ENCODE results near the gene TRPM3. TPM values are rescaled to one million over a fixed set of nuclear protein-coding genes. Genes with fewer than 3 reads are reported as not detected.
A peak's percentile ranks its signal among the peaks of the same experiment; 100 is the strongest.

The TRPM3 gene
- total RNA-seq, 2 donors from 2014 or later = 0.02 TPM; not detected in 1

DNA sequence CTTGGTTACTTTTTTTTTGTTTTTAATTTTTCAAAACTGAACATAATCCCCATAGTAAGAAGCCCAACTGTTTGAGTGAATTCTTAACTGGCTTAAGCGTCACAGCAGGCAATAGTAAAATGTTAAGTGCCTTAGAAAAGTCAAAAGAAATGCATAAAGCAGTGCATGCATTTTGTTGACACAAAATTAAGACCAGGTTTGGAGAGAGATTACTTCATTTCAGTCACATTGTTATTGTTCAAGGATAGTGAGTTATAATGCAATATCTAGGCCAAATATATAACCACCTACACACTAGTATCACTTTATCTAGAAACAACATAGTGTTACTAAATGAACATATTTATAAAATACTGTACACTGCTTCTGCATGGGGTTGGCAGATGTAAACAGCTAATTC, 590.1 kb downstream of the TRPM3 start:
- H3K36me3 Mint-ChIP-seq = peaks cover 0 to 11% of the 10 kb centered on the region in 2 donors
- peaks cover 0 to 3% of the 10 kb centered on the region in 2 donors for H3K9me3 Mint-ChIP-seq
- DNase-seq (ENCODE audit: low spot score in 2 of 2) (no peak), ATAC-seq (no peak)
- peak overlapping the region in 1 of 2 donors; percentile 31 for H3K27ac Mint-ChIP-seq

DNA sequence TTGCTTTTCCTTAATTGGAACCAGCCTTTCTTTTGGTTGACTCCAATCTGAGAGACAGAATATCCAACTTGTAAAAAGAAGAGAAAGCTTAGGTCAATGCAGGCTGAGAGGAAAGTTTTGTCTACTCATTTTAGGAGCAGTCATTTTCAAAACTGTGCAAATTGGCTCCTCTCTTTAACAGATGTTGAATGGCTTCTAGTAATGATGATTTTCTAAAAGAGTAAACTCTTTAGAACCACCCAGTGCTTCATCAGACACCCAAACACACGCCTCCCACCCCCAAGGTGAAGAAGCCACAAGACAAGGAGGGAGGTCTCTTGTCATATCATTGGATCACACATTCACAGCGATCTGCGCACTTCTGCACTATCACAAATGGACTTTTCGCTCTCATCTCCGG, 590.7 kb downstream of the TRPM3 start:
- H3K27ac Mint-ChIP-seq = peak overlapping the region in 1 of 2 donors; percentile 31
- peaks cover 0 to 12% of the 10 kb centered on the region in 2 donors for H3K36me3 Mint-ChIP-seq
- no peak for DNase-seq (ENCODE audit: low spot score in 2 of 2)
- ATAC-seq = peak in 1 of 2 donors; percentile 65
- peaks cover 0 to 5% of the 10 kb centered on the region in 2 donors for H3K9me3 Mint-ChIP-seq

DNA sequence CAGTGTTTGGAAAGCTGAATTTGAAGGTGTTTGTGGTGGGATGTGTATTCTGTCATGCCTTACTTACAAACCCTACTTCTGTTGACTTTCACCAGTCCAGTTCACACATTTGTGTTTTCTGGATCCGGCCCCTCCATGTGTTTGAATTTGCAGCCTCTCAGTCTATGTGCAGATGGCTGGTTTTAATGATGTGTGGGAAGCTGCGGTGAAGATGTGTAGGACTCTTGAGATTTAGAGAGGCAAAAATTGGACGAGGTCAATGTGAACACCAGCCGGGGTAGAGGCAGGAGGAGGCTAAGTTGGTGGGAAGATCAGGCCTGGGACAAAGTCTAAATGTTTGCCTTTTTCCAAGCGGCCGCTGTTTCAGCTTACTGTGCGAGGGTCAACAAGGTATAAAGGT, 591.6 kb downstream of the TRPM3 start:
- H3K36me3 Mint-ChIP-seq = peaks cover 8 to 21% of the 10 kb centered on the region in 2 donors
- no peak for ATAC-seq
- peaks cover 8 to 14% of the 10 kb centered on the region in 2 donors for H3K9me3 Mint-ChIP-seq
- no peak overlapping the region for H3K27ac Mint-ChIP-seq
- DNase-seq (ENCODE audit: low spot score in 2 of 2) = no peak

DNA sequence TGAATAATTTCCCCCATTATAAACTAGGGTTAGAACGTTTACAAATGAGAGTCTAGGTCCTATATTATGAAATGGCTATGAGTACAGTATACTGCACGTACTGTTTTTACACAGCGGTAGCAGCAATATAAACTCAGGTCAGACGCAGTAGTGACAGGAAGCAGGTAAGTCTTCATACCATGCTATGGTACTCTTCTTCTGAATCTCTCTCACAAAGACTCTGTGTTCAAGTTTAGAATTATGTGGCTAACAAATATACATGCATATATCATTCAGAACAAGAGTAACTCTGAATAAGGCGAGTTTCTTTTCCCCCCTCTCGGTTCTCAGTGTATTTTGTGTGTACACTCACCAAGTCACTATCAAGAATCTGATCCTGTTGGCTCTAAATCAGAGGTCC, 592.0 kb downstream of the TRPM3 start:
- H3K27ac Mint-ChIP-seq = no peak overlapping the region
- peaks cover 10 to 17% of the 10 kb centered on the region in 2 donors for H3K9me3 Mint-ChIP-seq
- DNase-seq (ENCODE audit: low spot score in 2 of 2) = no peak
- peaks cover 9 to 26% of the 10 kb centered on the region in 2 donors for H3K36me3 Mint-ChIP-seq
- ATAC-seq = peak; percentile 17 to 83

DNA sequence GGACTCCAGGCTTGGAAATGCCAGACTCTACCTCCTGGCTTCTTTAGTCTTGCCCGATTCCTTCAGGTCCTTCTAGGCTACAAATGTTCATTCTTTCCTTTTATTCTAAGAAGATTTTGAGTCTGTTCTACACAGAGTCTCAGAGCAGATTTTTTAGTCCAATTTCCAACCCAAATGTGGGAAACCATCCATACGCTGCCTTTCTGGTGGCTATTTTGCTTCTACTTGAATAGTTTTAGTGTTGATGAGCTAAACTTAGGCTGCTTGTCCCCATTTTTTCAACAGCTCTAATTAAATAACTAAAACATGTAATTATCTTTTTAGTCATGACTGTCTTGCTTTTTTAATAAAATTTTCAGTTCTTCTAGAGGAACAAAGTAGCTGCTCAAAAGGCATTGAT, 594.5 kb downstream of the TRPM3 start:
- Mint-ChIP-seq H3K9me3 (peaks cover 18 to 31% of the 10 kb centered on the region in 2 donors), H3K36me3 (peaks cover 21 to 38% of the 10 kb centered on the region in 2 donors), H3K27ac (no peak overlapping the region)
- ATAC-seq (no peak), DNase-seq (ENCODE audit: low spot score in 2 of 2) (no peak)

DNA sequence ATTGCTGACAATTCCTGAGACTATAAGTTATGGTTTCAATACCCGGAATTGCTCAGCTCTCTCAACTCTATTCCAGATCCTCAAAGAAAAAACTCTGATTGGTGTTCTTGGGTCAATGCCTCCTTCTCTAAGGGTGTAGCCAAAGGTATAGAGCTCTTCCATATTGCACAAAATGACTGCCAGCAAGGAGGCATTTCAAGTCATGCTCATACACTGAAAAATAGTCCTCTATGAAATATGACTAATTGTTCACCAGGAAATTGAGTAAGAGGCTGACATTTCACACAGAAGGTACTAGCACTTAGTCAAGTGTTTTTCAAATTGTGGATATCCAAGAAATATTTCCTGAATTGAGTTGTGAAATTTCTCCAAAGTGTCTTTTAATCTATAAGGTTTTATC, 595.9 kb downstream of the TRPM3 start:
- no peak for DNase-seq (ENCODE audit: low spot score in 2 of 2)
- peak; percentile 74 to 92 for ATAC-seq

DNA sequence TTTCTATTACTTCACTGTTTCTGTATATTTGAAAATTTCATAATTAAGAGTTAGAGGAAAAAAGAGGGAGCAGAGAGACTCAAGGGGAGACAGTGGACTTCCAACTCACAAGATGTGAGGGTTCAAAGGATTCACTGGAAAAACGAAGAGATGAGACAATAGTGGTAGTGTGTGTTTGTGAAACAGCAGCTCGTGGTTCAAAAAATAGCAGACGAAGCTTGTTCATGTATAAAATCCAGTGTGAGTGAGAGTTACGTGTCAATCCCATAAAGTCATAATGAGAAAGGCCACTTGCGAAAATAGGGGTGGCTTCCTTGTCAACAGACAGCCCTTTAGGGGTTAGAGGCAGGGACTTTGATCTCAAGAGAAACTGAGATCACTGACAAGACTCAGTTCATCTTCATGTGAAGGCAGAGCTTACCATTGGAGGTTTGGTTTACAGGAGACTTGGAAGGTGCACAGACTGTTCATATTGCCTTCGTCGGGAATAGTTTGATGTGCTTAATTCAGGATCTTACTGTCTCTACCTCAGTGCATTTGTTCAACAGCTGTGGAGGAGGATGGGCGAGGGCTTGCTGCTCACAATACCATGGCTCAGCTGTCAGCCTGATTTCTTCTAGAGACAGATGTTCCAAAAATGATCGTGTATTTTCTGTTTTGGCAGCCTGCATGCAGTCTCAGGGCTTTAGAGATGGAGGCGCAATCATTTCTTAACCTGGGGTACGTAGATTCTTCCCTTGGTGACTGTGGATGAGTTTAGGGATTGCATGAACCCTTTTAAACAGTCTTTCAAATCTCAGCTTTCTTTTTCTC, 601.3 kb downstream of the TRPM3 start:
- DNase-seq (ENCODE audit: low spot score in 2 of 2) (peak in 1 of 2 donors; percentile 31), ATAC-seq (peak; percentile 92 to 95)
- peaks cover 13 to 23% of the 10 kb centered on the region in 2 donors for H3K9me3 Mint-ChIP-seq
- peaks cover 17 to 20% of the 10 kb centered on the region in 2 donors for H3K36me3 Mint-ChIP-seq
- H3K27ac Mint-ChIP-seq = peak overlapping the region; percentile 82 to 90

More for the DNA sequence above, 595.9 kb downstream of the TRPM3 start:
- peak overlapping the region; percentile 59 to 66 for H3K27ac Mint-ChIP-seq
- peaks cover 18 to 31% of the 10 kb centered on the region in 2 donors for H3K9me3 Mint-ChIP-seq
- H3K36me3 Mint-ChIP-seq = peaks cover 21 to 38% of the 10 kb centered on the region in 2 donors

DNA sequence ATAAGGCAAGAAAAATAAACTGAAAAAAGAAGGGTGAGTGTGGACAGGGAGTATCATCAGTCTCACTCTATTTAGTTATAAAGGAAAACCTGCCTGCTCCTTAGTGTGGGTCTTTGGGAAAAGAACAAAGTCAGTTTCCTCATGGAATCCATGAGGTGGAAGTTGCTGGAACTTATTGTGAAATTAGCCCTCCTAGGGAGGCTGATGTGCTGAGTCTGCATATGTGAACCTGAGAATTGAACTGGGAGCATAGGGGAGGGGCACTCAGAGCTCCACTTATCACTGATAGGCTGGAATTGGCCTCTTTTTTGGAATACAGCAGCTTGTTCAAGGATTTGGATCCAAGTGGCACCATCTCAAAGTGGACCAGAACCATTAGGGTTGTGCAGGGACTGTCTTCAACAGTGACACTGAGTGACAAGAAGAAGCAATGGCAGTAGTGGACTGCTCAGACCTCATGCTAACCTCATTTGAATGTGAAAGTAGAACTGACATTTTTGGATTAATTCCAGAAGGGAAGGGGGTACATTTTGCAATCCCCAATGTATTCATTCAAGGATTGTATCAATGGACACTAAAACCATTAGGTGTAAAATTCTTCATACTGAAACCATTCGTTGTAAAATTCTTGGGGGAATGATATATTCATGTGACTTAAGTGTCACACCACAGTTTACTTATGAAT, 603.4 kb downstream of the TRPM3 start:
- H3K9me3 Mint-ChIP-seq = peaks cover 0 to 4% of the 10 kb centered on the region in 2 donors
- no peak for DNase-seq (ENCODE audit: low spot score in 2 of 2)
- no peak overlapping the region for H3K27ac Mint-ChIP-seq
- no peaks in the 10 kb centered on the region for H3K36me3 Mint-ChIP-seq
- ATAC-seq = no peak

DNA sequence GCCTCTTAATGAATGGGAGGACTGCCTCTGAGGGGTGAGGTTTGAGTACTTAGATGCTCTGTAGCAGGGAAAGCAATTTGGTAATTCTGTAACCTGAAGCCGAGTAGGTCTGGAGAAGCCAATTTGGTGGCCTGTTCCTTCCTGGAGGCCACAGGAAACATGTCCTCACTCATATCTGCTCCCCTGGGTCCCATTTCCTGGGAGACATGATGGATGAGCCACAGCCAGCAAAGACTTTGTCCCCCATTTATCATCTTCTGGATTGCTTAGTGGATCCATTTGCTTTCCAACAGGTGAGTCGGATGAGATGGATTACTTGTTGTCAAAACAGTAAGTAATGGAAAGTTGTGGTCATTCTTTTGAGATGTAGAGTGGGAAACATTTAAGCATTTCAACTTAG, 607.1 kb downstream of the TRPM3 start:
- ATAC-seq (no peak), DNase-seq (ENCODE audit: low spot score in 2 of 2) (no peak)
- Mint-ChIP-seq H3K36me3 (peaks cover 0 to 5% of the 10 kb centered on the region in 2 donors), H3K27ac (no peak overlapping the region), H3K9me3 (peaks cover 0 to 3% of the 10 kb centered on the region in 2 donors)

DNA sequence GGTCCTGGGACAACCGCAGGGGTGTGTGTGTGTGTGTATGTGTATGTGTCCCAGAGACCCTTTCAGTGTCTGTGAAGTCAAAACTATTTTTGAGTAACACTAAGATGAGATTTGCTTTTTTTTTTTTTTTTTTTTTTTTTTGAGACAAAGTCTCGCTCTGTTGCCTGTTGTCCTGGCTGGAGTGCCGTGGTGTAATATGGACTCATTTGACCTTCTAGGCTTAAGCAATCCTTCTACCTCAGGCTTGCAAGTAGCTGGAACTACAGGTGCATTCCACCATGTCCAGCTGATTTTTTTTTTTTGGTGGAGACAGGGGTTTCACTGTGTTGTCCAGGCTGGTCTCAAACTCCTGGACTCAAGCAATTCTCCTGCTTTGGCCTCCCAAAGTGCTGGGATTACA, 609.6 kb downstream of the TRPM3 start:
- peaks cover 0 to 3% of the 10 kb centered on the region in 2 donors for H3K9me3 Mint-ChIP-seq
- ATAC-seq (no peak), DNase-seq (ENCODE audit: low spot score in 2 of 2) (no peak)
- peaks cover 0 to 5% of the 10 kb centered on the region in 2 donors for H3K36me3 Mint-ChIP-seq
- no peak overlapping the region for H3K27ac Mint-ChIP-seq

DNA sequence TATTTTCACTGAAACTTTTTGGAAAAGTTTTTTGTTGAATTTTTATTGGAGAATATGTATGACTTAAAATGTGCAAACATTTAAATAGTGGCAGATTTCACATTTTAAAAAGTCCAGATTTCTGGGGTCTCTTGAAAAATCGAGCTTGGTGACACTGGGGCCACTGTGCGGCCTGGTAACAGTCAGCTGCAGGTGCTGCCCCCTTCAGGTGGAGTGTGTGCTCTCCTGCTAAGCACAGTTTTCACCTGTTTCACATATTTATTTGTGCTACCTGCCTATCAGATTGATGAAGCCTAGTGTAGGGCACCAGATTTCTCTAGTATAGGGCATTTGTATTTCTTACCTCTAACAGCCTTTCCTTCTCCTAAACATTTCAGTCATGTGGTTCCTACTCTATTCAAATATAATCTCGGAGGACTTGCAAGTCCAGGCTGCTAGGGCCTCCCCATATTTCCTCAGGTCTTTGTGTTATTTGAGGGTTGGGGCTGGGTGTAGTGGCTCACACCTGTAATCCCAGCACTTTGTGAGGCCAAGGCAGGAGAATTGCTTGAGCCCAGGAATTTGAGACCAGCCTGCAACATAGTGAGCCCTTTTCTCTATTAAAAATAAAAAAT, 611.2 kb downstream of the TRPM3 start:
- peak in 1 of 2 donors; percentile 58 for ATAC-seq
- peaks cover 0 to 5% of the 10 kb centered on the region in 2 donors for H3K36me3 Mint-ChIP-seq
- peaks cover 0 to 5% of the 10 kb centered on the region in 2 donors for H3K9me3 Mint-ChIP-seq
- no peak overlapping the region for H3K27ac Mint-ChIP-seq
- peak in 1 of 2 donors; percentile 62 for DNase-seq (ENCODE audit: low spot score in 2 of 2)

DNA sequence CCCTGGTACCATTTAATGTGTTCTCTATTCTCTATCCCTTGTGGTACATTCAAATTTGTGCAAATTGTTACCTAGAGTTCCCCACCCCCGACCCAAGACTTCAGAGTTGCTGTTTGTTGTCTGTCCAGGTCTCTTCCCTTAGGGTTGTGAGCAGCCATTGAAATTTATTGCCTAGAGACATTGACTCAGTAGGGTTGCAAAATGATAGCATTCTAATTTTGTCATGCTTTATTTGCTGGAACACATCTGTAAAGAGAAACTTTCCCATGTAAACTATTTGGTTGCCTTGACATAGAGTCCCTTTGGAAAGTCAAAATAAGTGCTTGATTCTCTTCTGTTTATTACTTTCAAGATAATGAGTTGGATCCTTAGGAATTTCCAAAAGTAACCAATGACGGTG, 615.3 kb downstream of the TRPM3 start:
- DNase-seq (ENCODE audit: low spot score in 2 of 2) (no peak), ATAC-seq (no peak)
- Mint-ChIP-seq H3K36me3 (peaks cover 0 to 5% of the 10 kb centered on the region in 2 donors), H3K27ac (no peak overlapping the region), H3K9me3 (peaks cover 0 to 5% of the 10 kb centered on the region in 2 donors)

DNA sequence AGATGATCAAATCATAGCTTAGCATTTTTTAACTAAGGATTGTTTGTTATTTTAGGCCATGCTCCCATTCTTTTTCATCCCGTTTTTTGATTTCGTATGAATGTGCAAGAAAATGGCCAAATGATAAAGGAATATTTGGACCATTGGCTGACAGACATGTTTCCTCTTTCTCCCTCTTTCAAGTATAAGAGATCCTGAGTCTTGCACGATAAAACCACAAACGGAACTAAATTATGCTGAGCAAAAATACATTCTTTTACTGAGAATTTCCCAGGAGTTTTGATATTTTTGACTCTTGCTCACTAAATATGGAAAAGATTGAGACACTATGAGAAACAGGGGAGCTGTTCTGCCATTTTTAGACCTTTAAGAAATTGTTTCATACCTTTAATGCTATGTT, 616.6 kb downstream of the TRPM3 start:
- H3K9me3 Mint-ChIP-seq = peaks cover 0 to 5% of the 10 kb centered on the region in 2 donors
- DNase-seq (ENCODE audit: low spot score in 2 of 2) = no peak
- ATAC-seq = no peak
- no peak overlapping the region for H3K27ac Mint-ChIP-seq
- H3K36me3 Mint-ChIP-seq = peaks cover 0 to 1% of the 10 kb centered on the region in 2 donors

DNA sequence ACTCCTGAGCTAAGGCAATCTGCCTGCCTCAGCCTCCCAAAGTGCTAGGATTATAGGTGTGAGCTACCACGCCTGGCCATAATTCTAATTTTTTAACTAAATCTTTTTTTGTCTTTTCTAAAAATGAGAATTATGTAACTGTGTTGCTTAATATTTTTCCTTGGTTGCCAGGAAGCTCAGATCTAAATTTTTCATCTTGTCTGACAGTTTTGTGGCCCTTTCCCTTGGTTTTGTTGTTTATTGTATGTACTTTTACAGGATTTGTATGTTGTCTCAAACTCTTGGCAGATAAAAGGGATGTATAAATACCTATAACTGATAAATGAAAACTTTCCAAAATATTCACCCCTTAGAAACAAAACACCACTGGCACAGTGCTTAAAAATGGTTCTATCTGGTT, 618.7 kb downstream of the TRPM3 start:
- DNase-seq (ENCODE audit: low spot score in 2 of 2) (no peak), ATAC-seq (no peak)
- Mint-ChIP-seq H3K9me3 (peaks cover 0 to 5% of the 10 kb centered on the region in 2 donors), H3K27ac (peak overlapping the region in 1 of 2 donors; percentile 8), H3K36me3 (no peaks in the 10 kb centered on the region)

DNA sequence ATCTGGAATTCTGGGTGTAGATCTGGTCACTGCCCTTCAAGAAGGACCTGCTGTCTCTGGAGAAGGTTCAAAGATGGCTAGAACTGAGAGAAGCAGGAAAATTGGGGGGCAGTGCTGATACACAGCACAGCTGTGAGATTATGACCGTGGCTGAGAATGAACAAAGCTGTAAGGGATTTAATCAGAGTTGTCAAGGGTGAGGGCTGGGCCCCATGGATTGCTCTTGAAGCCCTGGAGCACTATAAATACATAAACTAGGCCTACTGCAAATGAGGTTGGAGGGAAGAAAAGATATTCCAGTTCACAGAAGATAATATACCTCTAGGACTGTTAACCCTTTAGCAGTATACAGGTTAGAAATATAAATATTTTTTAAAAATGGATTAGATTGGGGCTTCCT, 620.6 kb downstream of the TRPM3 start:
- Mint-ChIP-seq H3K27ac (no peak overlapping the region), H3K9me3 (peaks cover 0 to 9% of the 10 kb centered on the region in 2 donors), H3K36me3 (no peaks in the 10 kb centered on the region)
- ATAC-seq = no peak
- DNase-seq (ENCODE audit: low spot score in 2 of 2) = no peak

DNA sequence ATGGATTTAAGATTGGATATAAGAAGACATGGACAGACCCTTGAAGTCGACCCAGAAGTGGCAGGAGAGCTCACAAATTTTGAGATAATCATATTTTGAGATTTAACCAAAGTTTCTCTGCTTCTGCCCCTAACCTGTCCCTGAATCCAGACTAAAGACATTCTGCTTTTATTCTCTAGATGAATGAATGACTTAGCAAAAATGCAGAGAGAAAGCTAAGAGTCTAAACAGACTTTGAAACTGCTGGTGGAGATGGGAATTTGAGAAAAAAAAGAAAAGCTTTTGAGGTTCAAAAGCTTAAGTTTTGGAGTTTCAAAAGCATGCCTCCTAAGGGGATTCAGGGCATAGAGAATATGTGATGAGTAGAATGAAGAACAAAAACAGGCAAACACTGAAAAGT, 621.8 kb downstream of the TRPM3 start:
- no peak for DNase-seq (ENCODE audit: low spot score in 2 of 2)
- H3K36me3 Mint-ChIP-seq = peaks cover 1 to 10% of the 10 kb centered on the region in 2 donors
- no peak for ATAC-seq
- no peak overlapping the region for H3K27ac Mint-ChIP-seq
- H3K9me3 Mint-ChIP-seq = peaks cover under 1 to 14% of the 10 kb centered on the region in 2 donors

DNA sequence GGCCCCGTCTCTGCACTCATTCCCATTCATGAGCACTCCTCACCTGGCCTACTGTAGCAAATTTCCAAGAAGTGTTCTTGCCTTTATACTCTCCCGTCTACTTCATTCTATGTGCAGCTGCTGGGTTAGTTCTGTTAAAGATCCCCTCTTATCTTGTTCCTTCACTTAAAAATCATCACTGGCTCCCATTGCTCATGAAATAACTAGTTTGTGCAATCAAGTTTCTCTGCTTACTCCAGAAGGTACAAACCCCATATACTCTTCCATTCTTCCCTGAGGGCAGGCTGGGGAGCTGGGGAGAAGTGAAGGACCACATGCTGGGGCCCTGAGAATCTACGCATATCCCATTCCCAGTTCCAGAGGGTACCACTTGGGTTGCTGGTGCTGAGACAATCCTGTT, 622.6 kb downstream of the TRPM3 start:
- no peak for ATAC-seq
- DNase-seq (ENCODE audit: low spot score in 2 of 2) = no peak
- H3K36me3 Mint-ChIP-seq = peaks cover 5 to 17% of the 10 kb centered on the region in 2 donors
- H3K27ac Mint-ChIP-seq = no peak overlapping the region
- peaks cover 4 to 19% of the 10 kb centered on the region in 2 donors for H3K9me3 Mint-ChIP-seq

Measured in activated naive CD4-positive, alpha-beta T cell treated with anti-CD3 and anti-CD28 coated beads, Interleukin-2, amount 50 U/mL, for 72 hours (primary cell).